NCI-H774 (cell line): ENCODE data around the gene EIF5AL1.
"Not testable (repeated sequence)": the region's sequence is repeated elsewhere in the genome, so short reads cannot be mapped to it uniquely, and the experiment has no call there.

Experiments
- DNase-seq: peaks from one replicate; lab custom pipeline; 2025; lab: John Stamatoyannopoulos, UW

The EIF5AL1 gene

DNA sequence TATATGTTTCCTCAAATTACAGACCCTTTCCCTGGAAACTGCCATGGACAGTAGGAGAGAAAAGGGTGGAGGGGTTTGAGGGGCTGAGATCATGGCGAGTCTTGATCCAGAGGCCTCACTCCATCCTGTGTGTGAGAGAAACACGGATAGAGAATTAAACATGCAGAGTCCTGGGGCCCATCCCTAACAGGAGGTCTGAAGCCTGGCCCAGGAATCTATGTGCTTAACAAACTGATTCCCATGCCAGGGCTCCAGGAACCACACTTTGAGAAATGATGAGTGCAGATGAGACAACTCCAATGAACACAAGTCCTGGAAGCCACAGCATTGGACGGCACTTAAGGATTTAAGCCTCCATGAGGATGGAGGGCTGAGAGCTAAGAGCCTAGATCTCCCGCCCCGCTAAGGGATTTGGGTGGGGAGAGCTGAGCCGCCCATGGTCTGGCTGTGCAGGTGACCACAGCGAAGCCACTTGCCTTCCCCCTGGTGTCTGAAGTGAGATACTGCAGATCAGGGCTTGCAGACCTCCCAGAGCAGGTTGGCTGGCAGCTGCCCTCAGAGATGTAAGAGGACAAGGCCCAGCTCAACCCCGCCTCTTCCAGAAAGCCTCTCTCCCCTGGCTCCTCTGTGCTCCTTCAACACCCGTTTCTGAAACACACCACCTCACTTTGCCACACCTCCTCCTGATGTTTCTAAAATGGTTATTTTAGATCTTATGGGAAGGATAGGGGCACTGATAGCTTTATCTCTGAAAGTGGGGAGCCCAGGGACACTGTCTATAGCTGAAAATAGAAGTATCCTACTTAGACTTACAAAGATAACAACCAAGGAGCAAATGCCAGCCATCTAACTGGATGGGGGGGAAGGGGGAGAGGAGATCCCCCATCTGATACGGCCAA lies 24.8 kb upstream of the EIF5AL1 start:
- no peak for DNase-seq

DNA sequence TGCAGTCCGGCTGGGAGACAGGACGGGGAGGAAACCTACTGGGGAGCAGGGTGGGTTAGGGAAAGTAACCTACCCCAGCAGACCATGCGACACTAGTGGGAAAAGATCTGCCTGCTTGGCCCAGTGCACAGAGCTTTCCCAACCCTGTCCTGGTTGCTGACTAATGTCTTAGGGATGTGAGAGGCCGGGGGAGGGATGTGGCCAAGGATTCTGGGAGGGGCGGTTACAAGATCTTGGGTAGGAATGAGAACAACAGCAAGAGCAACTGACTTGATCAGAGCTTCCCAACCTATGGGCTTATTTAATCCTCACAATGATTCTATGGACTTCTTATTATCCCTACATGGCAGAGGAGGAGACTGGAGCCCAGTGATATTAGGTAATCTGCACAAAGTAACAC lies 24.0 kb upstream of the EIF5AL1 start:
- DNase-seq, result no peak

DNA sequence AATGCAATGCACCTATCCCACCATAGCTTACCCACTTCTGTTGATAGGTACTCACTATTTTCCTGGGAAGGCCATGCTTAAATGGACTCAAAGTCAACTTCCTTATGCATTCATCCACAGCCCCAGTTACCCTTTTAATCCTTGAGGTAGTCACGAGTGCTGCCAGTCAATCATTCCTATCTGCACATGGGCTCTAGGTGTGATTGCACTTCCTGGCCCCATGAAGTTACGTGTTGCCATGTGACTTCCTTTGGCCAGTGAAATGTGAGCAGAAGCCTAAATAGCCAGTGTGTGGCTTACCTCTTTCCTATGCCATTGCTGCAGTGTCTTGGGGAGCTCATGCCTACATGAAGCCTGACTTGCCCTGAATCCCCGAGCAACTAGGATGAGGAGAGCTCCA lies 23.5 kb upstream of the EIF5AL1 start:
- DNase-seq, result no peak

DNA sequence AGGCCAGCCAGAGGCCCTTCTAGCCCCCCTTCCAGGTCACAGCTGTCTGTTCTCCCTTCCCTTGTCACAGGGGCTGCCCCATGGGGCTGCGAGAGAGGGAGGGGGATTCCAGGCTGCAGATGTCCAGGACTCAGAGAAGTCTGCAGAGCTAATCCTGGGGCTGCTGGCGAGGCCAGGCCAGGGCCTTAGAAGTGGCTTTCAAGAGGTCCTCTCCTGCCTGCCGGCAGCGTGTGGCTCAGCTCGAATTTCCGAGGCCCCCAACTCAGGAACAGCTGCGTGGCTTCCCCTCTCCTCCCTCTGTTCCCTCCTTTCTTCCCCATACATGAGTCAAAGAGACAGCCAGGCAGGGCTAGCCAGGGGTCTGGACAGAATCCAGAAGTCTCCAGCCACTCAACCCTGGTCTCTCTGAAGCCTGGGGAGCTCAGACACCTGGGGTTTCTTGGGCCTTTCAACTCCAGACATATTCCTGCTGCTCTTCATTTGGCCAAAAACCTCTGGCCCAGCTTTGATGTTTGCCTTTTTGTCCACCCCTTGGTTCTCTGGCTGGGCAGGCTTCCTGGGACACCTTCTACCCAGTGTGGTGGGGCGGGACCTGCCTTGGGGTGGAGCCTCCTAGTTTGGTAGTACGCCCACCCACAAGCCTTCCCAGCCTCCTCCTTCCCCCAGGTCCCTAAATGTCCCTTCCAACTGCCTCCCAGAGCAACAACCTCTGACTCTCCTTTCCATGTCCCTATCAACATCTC lies 21.8 kb upstream of the EIF5AL1 start:
- no peak for DNase-seq

DNA sequence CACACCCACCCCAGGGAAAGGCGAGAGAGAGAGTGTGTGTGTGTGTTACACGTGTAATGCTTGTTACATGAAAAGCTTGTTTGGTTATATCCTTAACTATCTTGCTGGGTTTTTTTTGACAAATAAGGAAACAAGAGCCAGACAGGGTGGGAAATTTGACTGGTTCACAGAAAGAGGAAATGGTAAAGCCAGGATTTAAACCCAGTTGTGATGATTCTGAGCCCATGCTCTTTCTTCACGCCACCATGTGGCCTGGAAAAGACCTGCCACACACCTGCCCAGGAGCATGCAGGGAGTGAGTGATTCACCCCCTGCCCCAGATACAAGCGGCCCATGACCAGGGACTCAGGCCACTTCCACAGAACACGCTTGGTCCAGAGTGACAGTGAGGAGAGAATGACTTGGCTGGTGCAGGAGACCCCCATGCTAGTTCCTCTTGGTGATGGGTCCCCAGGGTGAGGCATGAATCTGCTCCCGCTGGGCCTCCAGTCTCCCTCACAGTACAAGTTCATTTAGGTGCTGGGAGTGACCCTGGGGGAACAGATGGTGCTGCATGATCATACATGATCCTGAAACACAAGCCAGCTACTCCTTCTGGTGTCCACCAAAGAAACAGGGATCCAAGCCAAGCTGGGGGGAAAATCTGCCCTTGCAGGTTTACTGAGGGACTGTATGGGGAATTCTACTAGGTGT lies 21.0 kb upstream of the EIF5AL1 start:
- DNase-seq, result no peak

DNA sequence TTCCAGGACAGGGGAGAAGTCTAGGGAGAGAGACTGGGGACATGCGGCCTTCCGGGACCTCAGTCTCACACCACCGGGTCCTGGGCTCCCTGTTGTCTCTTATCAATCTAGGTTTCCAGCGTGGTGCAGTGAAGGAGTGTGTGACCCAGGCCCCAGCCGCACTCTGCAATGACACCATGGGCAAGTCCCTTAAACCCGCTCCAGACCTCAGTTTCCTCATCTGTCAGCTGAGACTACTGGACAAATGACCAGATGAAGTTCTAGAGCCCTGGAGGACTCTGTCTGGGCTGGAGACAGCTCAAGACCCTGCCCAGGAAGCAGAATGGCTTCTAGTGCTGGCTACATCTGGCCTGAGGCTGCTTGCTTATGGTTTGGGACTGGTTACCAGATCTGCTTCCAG lies 20.1 kb upstream of the EIF5AL1 start:
- no peak for DNase-seq

DNA sequence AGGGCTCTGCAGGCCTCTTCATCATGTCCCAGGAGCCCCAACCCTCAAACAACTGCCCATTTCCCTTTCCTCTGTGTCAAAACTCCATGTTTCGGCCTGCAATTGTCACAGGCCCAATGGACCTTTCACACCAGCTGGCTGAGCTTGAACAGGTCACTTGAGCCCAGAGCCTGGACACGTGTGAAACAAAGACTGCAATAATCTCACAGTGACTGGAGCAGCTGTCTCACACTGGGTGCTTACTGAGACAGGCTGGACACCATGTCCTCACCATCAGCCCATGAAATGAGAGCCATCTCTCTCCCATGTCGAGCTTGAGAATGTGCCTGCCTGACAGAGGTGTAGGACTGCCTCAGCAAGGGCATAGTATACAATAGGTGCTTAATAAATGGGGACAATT lies 19.5 kb upstream of the EIF5AL1 start:
- no peak for DNase-seq

DNA sequence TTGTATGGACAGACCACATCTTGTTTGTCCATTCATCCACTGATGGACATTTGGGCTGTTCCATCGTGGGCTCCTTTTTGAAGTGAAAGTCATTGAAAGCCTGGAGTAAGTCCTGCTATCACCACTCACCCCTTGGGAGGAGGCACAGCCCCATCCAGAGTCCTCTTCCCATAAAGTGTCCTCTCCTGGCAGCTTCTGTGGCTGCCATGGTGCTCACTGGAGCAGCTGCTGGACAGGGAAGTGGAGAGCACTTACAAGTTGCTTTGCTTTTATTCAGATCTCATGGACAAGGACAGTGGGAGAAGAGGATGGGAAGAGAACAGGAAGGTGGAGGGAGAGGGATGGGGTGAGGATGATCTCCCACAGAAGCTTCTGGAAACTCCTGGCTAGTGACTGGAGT lies 18.5 kb upstream of the EIF5AL1 start:
- DNase-seq, result no peak

DNA sequence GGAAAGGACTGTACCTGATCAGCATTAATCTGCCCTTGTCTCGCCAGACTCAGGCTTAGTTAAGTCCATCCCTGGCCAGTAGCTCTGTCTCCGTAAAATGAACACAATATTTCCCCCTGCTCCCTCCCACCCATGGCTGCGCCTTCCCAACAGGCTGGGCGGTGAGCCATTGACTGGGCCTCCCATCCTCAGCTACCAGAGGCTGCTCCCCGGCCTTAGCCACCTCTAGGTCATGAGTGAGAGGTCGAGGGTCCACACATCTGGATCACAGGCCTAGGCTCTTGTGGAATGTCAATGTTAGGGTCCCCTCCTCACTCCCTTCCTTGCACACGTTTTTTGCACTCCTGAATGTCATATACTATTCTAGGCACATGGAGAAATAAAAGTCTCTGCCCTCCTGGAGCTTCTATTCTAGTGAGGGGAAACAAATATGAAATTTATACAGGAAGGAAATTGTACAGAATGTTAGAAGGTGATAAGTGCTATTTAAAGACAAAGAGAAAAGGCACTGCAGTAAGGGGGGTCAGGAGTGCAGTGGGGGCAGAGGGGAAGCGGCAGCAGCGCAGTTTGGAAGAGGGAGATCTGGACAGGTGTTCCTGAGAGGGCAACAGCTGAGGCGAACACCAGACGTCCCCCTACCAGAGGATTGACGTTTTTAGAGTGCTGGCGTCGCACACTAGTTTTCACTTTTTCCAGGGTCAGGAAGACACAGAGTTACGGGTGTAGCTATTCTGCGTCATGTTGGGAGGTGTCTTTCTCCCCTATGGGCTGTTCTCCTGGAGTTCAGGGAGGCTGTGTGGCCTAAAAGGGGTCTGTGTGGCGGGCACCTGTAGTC lies 17.2 kb upstream of the EIF5AL1 start:
- DNase-seq, result no peak

DNA sequence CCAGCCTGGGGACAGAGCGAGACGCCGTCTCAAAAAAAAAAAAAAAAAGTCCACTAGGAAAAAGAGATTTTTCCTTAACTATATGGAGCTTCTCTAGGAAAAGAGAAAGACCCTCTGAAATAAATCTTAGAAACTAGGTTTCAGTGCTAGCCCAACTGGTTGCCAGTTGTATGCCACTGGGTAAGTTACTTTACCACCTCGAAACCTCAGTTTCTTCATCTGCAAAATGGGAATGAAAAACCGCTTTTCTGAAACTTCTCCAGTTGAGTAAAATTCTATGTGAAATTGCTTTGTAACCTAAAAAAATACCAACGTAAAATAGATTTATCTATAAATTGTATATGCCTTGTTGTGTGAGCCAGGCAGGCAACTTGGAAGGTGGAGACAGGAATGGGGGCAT lies 16.5 kb upstream of the EIF5AL1 start:
- DNase-seq, result no peak

DNA sequence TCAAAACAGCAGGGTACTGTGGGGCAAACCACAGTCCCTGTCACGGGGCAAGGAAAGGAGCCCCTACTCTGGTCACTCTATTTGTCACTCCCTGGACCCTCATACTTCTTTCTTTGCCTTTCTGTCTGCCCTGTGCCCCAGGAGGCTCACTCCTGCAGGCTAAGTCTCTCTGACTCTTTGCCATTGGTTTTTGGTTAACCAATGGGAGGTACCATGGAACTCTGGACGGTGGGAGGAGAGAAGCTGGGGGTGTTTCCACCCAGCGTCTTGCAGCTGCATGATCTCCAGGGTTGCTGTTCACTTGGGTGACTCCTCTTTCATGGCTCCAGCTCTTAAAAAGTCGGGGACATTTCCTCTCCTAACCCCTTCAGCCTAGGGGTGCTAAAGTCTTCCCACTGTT lies 15.4 kb upstream of the EIF5AL1 start:
- DNase-seq, result no peak

DNA sequence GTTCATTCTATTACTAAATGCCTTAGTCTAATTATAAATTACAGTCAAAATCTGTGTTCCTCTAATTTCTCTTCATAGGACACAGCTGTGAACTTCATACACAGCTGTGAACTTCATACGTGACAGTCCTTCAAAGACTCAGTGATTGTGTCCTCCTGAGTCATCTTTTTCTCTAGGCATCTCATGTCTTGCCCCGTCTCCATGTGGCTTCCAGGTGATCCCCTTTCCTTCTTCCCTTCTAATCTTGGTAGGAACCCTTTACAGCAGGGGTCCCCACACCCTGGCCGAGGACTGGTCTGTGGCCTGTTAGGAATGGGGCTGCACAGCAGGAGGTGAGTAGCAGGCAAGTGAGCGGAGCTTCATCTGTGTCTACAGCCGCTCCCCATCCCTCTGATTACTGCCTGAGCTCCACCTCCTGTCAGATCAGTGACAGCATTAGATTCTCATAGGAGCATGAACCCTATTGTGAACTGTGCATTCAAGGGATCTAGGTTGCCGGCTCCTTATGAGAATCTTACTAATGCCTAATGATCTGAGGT lies 14.0 kb upstream of the EIF5AL1 start:
- no peak for DNase-seq

DNA sequence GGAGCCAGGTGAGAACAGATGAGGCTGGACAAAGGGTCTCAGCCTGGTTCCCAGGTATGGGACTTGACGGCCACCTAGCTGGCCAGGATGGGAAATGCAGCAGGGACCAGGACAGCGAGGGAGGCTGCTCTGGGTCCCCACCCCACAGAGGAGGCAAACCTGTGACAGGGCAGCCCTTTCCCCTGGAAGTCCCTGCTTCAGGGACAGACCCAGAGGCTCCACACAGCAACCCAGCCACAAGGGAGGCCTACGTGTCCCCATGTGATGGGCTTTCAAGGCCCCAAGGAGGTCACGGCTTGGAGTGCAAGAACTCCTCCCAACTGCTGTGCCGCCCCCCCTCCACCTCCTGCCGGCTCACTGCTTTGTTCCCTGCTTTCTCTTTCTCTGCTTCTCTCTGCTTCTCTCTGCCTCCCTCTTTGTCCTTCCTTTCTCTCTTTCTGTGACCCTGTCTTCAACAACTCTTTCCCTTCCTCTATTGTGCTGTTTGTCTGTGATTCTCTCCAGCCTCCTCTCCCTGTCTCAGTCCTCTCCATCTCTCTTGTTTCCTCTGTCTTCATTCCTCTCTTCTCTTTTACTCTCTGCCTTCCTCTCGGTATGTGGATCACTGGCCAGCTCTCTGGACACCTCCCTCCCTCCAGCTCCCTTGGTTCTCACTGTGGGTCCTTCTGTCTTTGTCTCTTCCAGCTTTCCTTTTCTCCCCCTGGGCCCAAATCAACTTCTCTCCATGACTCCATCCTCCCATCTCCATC lies 9.6 kb upstream of the EIF5AL1 start:
- no peak for DNase-seq

DNA sequence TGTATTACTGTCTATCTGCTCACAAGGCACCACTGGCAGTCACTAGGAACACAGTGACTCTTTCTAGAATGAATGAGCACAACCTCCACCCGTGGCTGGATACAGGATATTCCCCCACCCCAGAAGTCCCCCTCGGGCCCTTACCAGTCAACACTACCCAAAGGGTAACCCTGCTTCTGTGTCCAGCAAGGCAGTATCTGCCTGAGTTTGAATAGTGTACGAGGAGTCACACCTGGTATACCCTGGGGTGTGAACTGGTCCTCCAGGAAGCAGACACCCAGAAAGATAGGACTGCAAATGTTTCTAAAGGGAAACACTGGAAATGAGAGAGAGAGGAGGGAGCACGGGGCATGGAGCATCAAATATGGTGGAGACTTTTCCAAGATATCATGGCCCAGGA lies 8.5 kb upstream of the EIF5AL1 start:
- not testable (repeated sequence) for DNase-seq

DNA sequence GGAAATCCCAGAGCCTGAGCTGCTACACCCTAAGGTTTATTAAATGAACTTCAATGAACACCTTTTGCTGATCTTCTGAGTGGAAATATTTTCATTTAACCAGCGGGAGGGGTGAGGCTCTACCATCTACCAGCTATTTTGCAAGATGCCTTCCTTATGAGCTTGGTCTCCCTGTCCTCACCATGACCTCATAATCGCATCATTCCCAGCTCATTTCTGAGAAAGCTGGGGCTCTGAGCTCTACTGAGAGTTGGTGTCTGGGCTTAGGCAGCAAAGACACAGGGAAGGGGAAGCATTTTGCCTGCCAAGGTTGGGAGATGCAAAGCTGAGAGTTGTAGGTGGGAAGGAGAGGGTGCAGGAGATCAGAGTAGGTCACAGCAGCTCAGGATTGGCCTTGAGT lies 7.8 kb upstream of the EIF5AL1 start:
- not testable (repeated sequence) for DNase-seq

DNA sequence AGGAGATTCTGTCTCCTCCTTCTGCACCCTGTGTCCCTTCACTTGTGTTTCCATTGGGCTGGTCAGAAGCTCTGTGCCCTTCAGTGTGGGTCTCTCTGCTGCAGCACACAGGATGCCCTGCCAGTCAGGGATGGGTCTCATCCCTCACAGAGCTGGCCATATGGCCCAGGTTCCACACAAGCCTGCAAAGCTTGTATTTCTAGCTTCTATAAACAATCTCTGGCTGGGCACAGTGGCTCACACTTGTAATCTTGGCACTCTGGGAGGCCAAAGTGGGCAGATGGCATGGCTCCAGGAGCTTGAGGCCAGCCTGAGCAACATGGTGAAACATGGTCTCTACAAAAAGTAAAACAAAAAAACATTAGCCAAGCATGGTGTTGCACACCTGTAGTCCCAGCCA lies 7.0 kb upstream of the EIF5AL1 start:
- DNase-seq, result not testable (repeated sequence)

DNA sequence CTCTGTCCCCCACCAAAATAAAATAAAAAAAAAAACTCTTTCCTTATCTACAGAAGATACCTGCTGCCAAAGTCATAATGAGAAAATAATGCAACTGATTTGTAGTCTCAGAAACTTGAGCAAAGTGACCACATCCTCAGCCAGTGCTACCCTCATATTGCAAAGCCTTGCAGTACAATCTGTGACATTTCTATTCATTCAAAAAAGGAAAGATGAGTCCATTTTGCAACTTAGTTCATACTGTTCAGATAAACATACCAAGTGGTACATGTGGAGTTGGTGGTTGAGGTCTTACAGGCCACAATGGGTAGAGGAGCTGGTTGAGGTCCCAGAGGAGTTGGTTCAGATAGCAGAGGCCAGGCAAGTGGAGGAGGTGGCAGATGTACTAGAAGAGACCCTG lies 6.5 kb upstream of the EIF5AL1 start:
- no peak for DNase-seq

DNA sequence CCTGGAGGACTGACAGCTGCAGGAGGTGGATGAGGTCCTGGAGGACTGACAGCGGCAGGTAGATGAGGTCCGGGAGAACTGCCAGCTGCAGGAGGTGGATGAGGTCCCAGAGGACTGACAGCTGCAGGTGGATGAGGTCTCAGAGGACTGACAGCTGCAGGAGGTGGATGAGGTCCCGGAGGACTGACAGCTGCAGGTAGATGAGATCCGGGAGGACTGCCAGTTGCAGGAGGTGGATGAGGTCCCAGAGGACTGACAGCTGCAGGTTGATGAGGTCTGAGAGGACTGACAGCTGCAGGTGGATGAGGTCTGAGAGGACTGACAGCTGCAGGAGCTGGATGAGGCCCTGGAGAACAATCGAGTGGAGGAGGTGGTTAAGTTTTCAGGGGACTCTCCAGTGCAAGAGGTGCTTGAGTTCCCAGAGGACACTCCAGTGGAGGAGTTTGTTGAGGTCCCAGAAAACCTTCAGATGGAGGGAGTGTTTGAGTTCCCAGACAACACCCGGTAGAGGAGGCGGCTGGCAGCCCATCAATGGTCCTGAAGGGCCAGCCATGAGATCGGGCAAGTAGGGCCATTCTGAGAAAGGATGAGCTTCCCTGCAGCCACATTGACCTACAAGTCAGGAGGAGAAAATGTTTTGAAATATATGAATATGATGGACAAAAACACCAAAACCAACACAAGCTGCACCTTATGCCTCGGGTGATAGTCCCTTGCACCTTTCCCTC lies 4.7 kb upstream of the EIF5AL1 start:
- DNase-seq, result no peak

DNA sequence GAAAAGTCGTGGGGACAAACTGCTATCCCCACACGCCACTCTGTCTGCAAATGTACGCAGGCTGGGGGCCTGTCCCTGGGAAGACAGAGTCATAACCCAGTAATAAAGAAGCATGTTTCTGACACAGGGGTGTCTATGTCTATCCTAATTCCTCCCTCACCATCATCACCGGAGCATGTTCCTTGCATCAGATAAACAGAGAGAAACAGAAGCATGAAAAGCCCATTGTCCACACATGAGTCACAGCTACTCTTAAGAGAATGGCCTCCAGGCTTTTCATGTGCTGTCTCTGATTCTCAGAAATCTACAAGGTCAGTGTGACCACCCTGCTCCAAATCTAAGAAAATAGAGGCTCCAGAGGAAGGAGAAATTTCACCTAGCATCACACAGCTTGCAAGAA lies 4.1 kb upstream of the EIF5AL1 start:
- not testable (repeated sequence) for DNase-seq

DNA sequence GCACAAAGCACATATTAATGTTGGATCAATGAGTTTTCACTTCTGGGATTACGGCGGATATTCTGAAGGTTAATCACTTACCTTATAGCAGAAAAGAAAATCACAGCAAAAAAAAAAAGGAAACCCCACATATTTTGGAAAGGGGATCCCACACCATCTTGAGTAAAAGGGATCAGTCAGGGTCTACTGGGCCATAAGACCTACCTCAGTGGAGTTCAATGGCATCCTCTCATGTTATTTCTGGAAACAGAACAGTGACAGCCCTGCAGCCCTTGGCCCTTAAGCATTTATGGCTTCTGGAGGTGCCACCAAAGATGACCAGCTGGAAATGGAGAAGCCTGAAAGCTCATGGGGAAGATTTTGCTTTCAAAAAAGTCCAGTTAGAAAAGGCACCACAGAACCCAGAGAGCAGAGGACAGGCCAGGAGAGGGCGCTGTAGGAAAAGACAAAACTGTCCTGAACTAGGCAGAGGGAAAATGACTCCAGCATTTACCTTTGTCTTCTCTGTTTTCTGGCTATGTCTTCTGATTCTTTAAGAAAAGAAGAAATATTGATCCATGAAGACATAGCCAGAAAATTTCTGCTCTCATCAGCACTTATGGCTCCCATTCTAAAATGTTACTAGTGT lies 2.9 kb upstream of the EIF5AL1 start:
- DNase-seq, result not testable (repeated sequence)
